Activated T-cell treated with anti-CD3 and anti-CD28 coated beads, Interleukin-2, amount 50 U/mL, for 72 hours (primary cell): ENCODE data around the gene DOLK. TPM values are rescaled to one million over a fixed set of nuclear protein-coding genes. Genes with fewer than 3 reads are reported as not detected.
A peak's percentile ranks its signal among the peaks of the same experiment; 100 is the strongest.

Experiments used
- ATAC-seq, 2 donors: fragments of 150-1000 bp; cut with Tn5 transposase; replicated peaks in 1 of 2; 2 replicates each; pipeline ENCODE4 v1.10.0; 2021; ENCODE audit warnings: moderate library complexity in 2 of 2, mild to moderate bottlenecking in 1 of 2
- DNase-seq, 2 donors: peaks; one replicate each; pipeline ENCODE4 v3.0.0; 2021 to 2022; ENCODE audit warnings: mixed read lengths in 1 of 2
- H3K27ac Mint-ChIP-seq: one replicate; pipeline ENCODE4 v1.8.0; 2022; ENCODE audit warnings: mild to moderate bottlenecking, moderate library complexity, mixed read lengths
- H3K27me3 Mint-ChIP-seq: one replicate; pipeline ENCODE4 v1.8.0; 2022; ENCODE audit warnings: low read depth, mixed read lengths
- H3K36me3 Mint-ChIP-seq, 2 donors: one replicate each; pipeline ENCODE4 v1.8.0; 2022; ENCODE audit warnings: mixed read lengths in 2 of 2, mild to moderate bottlenecking in 1 of 2; ENCODE audit not compliant: insufficient read depth in 2 of 2
- H3K4me1 Mint-ChIP-seq: one replicate; pipeline ENCODE4 v1.8.0; 2022; ENCODE audit warnings: low read depth, mixed read lengths
- H3K4me3 Mint-ChIP-seq, 2 donors: one replicate each; pipeline ENCODE4 v1.8.0; 2022; ENCODE audit warnings: mild to moderate bottlenecking in 2 of 2, mixed read lengths in 2 of 2, moderate library complexity in 2 of 2
- H3K9me3 Mint-ChIP-seq, 2 donors: one replicate each; pipeline ENCODE4 v1.8.0; 2022; ENCODE audit warnings: mixed read lengths in 2 of 2
- total RNA-seq, 2 donors: library from RNA; stranded (reverse); gene quantifications; one replicate each; pipeline ENCODE4 v1.2.3, GENCODE V29; 2022

Gene DOLK
- total RNA-seq, 2 donors from 2014 or later = 6.8 to 6.9 TPM

DNA sequence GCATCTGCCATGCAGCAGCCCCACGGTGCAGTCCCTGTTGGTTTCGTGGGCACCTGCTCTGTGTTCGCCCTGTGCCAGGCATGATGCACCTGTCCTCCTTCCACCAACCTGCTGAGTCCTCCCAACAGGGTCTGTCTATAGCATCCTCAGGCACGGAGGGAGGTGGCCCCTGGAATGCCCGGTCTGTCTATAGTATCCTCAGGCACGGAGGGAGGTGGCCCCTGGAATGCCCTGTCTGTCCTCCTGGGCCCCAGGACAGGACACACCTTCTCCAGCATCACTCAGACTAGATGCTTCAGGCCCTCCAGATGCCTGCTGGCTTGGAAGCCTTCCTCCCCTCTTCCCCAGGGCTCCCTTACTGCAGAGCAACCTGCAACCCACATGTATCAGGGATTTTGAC lies 36.5 kb downstream of the DOLK start:
- H3K4me1 Mint-ChIP-seq = peaks cover 64% of the 10 kb centered on the region

GRCh38 chr9:128909859-128910258 lies 37.5 kb downstream of the DOLK start:
- H3K4me3 Mint-ChIP-seq = no peak overlapping the region
- peaks cover 64% of the 10 kb centered on the region for H3K4me1 Mint-ChIP-seq
- no peak for DNase-seq
- H3K36me3 Mint-ChIP-seq = peaks cover 0 to 12% of the 10 kb centered on the region in 2 donors
- no peaks in the 10 kb centered on the region for H3K27me3 Mint-ChIP-seq
- no peaks in the 10 kb centered on the region for H3K9me3 Mint-ChIP-seq
- H3K27ac Mint-ChIP-seq = peak overlapping the region; percentile 75
- ATAC-seq = no peak

More for the DNA sequence above, 36.5 kb downstream of the DOLK start:
- no peaks in the 10 kb centered on the region for H3K9me3 Mint-ChIP-seq
- H3K27ac Mint-ChIP-seq = no peak overlapping the region
- DNase-seq = no peak
- peaks cover 0 to 12% of the 10 kb centered on the region in 2 donors for H3K36me3 Mint-ChIP-seq
- ATAC-seq = no peak
- no peaks in the 10 kb centered on the region for H3K27me3 Mint-ChIP-seq
- H3K4me3 Mint-ChIP-seq = no peak overlapping the region

GRCh38 chr9:128908372-128908771 lies 39.0 kb downstream of the DOLK start:
- no peak for ATAC-seq
- Mint-ChIP-seq H3K36me3 (peaks cover 0 to 12% of the 10 kb centered on the region in 2 donors), H3K4me3 (no peak overlapping the region)

GRCh38 chr9:128906741-128907140 lies 40.7 kb downstream of the DOLK start:
- peaks cover 60% of the 10 kb centered on the region for H3K4me1 Mint-ChIP-seq
- H3K27ac Mint-ChIP-seq = peak overlapping the region; percentile 51
- H3K36me3 Mint-ChIP-seq = peaks cover 0 to 12% of the 10 kb centered on the region in 2 donors
- no peak overlapping the region for H3K4me3 Mint-ChIP-seq
- no peak for ATAC-seq
- H3K27me3 Mint-ChIP-seq = no peaks in the 10 kb centered on the region
- no peak for DNase-seq
- no peaks in the 10 kb centered on the region for H3K9me3 Mint-ChIP-seq

More at GRCh38 chr9:128908372-128908771, 39.0 kb downstream of the DOLK start:
- Mint-ChIP-seq H3K4me1 (peaks cover 59% of the 10 kb centered on the region), H3K27ac (no peak overlapping the region), H3K27me3 (no peaks in the 10 kb centered on the region), H3K9me3 (no peaks in the 10 kb centered on the region)
- DNase-seq = no peak

- Mint-ChIP-seq H3K27me3 (no peaks in the 10 kb centered on the region), H3K4me3 (no peak overlapping the region), H3K27ac (no peak overlapping the region), H3K9me3 (no peaks in the 10 kb centered on the region), H3K4me1 (peaks cover 55% of the 10 kb centered on the region), H3K36me3 (peaks cover 0 to 12% of the 10 kb centered on the region in 2 donors)
- DNase-seq = no peak
- ATAC-seq = no peak
Measured at GRCh38 chr9:128905964-128906363, 41.4 kb downstream of the DOLK start.

DNA sequence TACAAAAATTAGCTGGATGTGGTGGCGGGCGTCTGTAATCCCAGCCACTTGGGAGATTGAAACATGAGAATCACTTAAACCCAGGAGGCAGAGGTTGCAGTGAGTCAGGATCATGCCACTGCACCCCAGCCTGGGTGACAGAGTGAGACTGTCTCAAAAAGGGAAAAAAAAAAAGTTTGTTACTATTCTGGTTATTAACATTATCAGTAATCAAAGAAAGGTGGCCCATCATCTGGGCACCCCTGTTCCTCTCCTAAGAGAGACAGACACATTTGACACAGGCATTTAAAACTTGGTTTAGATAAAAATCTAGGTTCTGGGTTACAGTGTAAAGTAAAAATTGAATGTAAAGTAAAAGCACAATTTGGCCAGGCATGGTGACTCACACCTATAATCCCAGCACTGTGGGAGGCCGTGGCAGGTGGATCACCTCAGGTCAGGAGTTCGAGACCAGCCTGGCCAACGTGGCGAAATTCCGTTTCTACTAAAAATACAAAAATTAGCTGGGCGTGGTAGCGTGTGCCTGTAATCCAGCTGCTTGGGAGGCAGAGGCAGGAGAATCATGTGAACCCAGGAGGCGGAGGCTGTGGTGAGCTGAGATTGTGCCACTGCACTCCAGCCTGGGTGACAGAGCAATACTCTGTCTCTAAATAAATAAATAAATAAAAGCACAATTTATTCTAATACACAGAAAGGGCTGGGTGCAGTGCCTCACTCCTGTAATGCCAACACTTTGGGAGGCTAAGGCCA lies 43.4 kb downstream of the DOLK start:
- Mint-ChIP-seq H3K9me3 (no peaks in the 10 kb centered on the region), H3K27ac (peak overlapping the region; percentile 19), H3K36me3 (peaks cover 0 to 10% of the 10 kb centered on the region in 2 donors), H3K4me1 (peaks cover 55% of the 10 kb centered on the region), H3K4me3 (no peak overlapping the region), H3K27me3 (no peaks in the 10 kb centered on the region)
- no peak for DNase-seq
- ATAC-seq = no peak

GRCh38 chr9:128903079-128903461 lies 44.3 kb downstream of the DOLK start:
- no peak for DNase-seq
- ATAC-seq = no peak
- Mint-ChIP-seq H3K4me1 (peaks cover 61% of the 10 kb centered on the region), H3K36me3 (peaks cover 3 to 4% of the 10 kb centered on the region in 2 donors), H3K27me3 (no peaks in the 10 kb centered on the region), H3K4me3 (peak overlapping the region; percentile 73 to 80), H3K27ac (no peak overlapping the region), H3K9me3 (no peaks in the 10 kb centered on the region)

- Mint-ChIP-seq H3K4me1 (peaks cover 66% of the 10 kb centered on the region), H3K27ac (peak overlapping the region; percentile 90), H3K4me3 (peak overlapping the region; percentile 73 to 80), H3K36me3 (peaks cover 2 to 5% of the 10 kb centered on the region in 2 donors), H3K27me3 (no peaks in the 10 kb centered on the region), H3K9me3 (no peaks in the 10 kb centered on the region)
- DNase-seq = peak; percentile 87 to 88
- peak; percentile 92 to 93 for ATAC-seq
Measured at GRCh38 chr9:128902351-128903078, 44.9 kb downstream of the DOLK start.

DNA sequence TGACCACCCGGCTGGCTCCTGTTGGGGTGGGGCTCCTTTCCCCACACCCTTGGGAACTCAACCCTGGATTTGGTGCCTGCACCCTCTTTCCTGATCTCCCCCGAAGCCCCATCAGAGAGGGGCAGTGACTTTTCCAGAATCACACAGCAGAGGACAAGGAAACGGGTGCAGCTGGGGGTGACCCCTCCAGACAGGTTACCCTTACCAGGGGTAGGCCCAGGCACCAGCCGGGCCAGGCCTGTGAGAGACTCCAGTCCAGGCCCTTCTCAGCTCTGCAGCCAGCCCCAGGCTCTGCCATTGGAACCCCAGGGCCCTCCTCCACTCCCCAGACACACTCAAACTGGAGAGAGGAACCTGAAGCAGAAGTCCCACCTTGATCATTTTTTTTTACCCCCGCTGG lies 45.6 kb downstream of the DOLK start:
- DNase-seq (no peak), ATAC-seq (peak in 1 of 2 donors; percentile 3)
- peaks cover 0 to 7% of the 10 kb centered on the region in 2 donors for H3K36me3 Mint-ChIP-seq
- H3K9me3 Mint-ChIP-seq = no peaks in the 10 kb centered on the region
- H3K4me3 Mint-ChIP-seq = peak overlapping the region; percentile 73 to 80
- peaks cover 70% of the 10 kb centered on the region for H3K4me1 Mint-ChIP-seq
- no peaks in the 10 kb centered on the region for H3K27me3 Mint-ChIP-seq
- peak overlapping the region; percentile 90 for H3K27ac Mint-ChIP-seq

- Mint-ChIP-seq H3K9me3 (no peaks in the 10 kb centered on the region), H3K4me1 (peaks cover 67% of the 10 kb centered on the region), H3K27ac (no peak overlapping the region), H3K4me3 (no peak overlapping the region), H3K36me3 (peaks cover 0 to 9% of the 10 kb centered on the region in 2 donors), H3K27me3 (no peaks in the 10 kb centered on the region)
- DNase-seq (no peak), ATAC-seq (no peak)
Measured at GRCh38 chr9:128901379-128901778, 46.0 kb downstream of the DOLK start.

- Mint-ChIP-seq H3K9me3 (no peaks in the 10 kb centered on the region), H3K27ac (peak overlapping the region; percentile 97), H3K4me3 (peak overlapping the region; percentile 73 to 76), H3K4me1 (peaks cover 77% of the 10 kb centered on the region), H3K36me3 (peaks cover 3 to 10% of the 10 kb centered on the region in 2 donors), H3K27me3 (no peaks in the 10 kb centered on the region)
- peak; percentile 42 to 55 for ATAC-seq
- DNase-seq = peak in 1 of 2 donors; percentile 27
Measured at GRCh38 chr9:128899566-128900322, 47.7 kb downstream of the DOLK start.

- H3K4me3 Mint-ChIP-seq = peak overlapping the region; percentile 73 to 76
- peak overlapping the region; percentile 97 for H3K27ac Mint-ChIP-seq
- H3K9me3 Mint-ChIP-seq = no peaks in the 10 kb centered on the region
- DNase-seq (no peak), ATAC-seq (no peak)
- H3K27me3 Mint-ChIP-seq = no peaks in the 10 kb centered on the region
- peaks cover 3 to 10% of the 10 kb centered on the region in 2 donors for H3K36me3 Mint-ChIP-seq
- peaks cover 79% of the 10 kb centered on the region for H3K4me1 Mint-ChIP-seq
Measured at GRCh38 chr9:128898845-128899565, 48.4 kb downstream of the DOLK start.
